ENCODE results near the gene PPFIBP1.

The PPFIBP1 gene

GRCh38 chr12:27550653-27550975 lies 26.6 kb downstream of the PPFIBP1 start:
- DNase-seq (ENCODE audit: low read depth in 1 of 2, low spot score in 1 of 2), result no peak
- H3K27me3 ChIP-seq (ENCODE audit: insufficient read depth, poor library complexity, severe bottlenecking), result no peaks in the 10 kb centered on the region
- H3K27ac ChIP-seq (replicated peaks), result no peak overlapping the region
- H3K4me3 ChIP-seq (replicated peaks; ENCODE audit: insufficient read depth, low read length), result no peak overlapping the region
- no peak for TF ChIP-seq GABPA (IDR thresholded peaks at IDR 0.05; ENCODE audit: low read depth)
- no peak for TF ChIP-seq SPI1 (IDR thresholded peaks at IDR 0.05; ENCODE audit: borderline replicate concordance, low read depth)
- TF ChIP-seq POLR2AphosphoS5 (IDR thresholded peaks at IDR 0.05; ENCODE audit: low read depth), result no peak
- no peak for TF ChIP-seq CTCF (IDR thresholded peaks at IDR 0.05; ENCODE audit: insufficient read depth, low read length)
- TF ChIP-seq REST (IDR thresholded peaks at IDR 0.05; ENCODE audit: insufficient replicate concordance, low read depth), result no peak

- TF ChIP-seq POLR2AphosphoS5 (IDR thresholded peaks at IDR 0.05; ENCODE audit: low read depth) (no peak), REST (IDR thresholded peaks at IDR 0.05; ENCODE audit: insufficient replicate concordance, low read depth) (no peak), GABPA (IDR thresholded peaks at IDR 0.05; ENCODE audit: low read depth) (no peak), CTCF (IDR thresholded peaks at IDR 0.05; ENCODE audit: insufficient read depth, low read length) (no peak), SPI1 (IDR thresholded peaks at IDR 0.05; ENCODE audit: borderline replicate concordance, low read depth) (no peak)
- no peak overlapping the region for H3K4me3 ChIP-seq (replicated peaks; ENCODE audit: insufficient read depth, low read length)
- no peaks in the 10 kb centered on the region for H3K27me3 ChIP-seq (ENCODE audit: insufficient read depth, poor library complexity, severe bottlenecking)
- DNase-seq (ENCODE audit: low read depth in 1 of 2, low spot score in 1 of 2), result no peak
- no peak overlapping the region for H3K27ac ChIP-seq (replicated peaks)
These were observed 27.3 kb downstream of the PPFIBP1 start for GRCh38 chr12:27551172-27551840.

DNA sequence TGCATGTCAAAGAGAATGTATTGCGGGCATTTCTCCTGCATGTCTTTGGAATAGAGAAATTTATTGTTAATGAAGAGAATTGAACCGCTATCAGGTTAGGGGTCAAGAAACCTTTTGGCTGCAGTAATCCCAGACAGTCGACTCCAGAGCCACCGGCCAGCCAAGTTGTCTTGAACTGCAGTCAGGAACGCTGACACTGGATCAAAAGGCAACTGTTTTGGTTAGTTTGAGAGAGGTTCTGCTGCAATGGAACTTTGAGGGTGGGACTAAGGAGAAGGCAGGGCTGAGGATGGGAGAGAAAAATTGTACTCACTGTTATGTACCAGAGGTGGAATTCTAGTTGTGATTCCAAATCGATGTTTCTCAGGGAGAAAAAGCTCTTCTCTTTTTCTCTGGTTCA lies 28.2 kb downstream of the PPFIBP1 start:
- DNase-seq (ENCODE audit: low read depth in 1 of 2, low spot score in 1 of 2), result no peak
- TF ChIP-seq POLR2AphosphoS5 (IDR thresholded peaks at IDR 0.05; ENCODE audit: low read depth) (no peak), GABPA (IDR thresholded peaks at IDR 0.05; ENCODE audit: low read depth) (no peak), REST (IDR thresholded peaks at IDR 0.05; ENCODE audit: insufficient replicate concordance, low read depth) (no peak), CTCF (IDR thresholded peaks at IDR 0.05; ENCODE audit: insufficient read depth, low read length) (no peak), SPI1 (IDR thresholded peaks at IDR 0.05; ENCODE audit: borderline replicate concordance, low read depth) (no peak)
- no peak overlapping the region for H3K27ac ChIP-seq (replicated peaks)

More for the DNA sequence above, 28.2 kb downstream of the PPFIBP1 start:
- no peak overlapping the region for H3K4me3 ChIP-seq (replicated peaks; ENCODE audit: insufficient read depth, low read length)
- no peaks in the 10 kb centered on the region for H3K27me3 ChIP-seq (ENCODE audit: insufficient read depth, poor library complexity, severe bottlenecking)
